NCI-H2227 (cell line): Measurements from ENCODE around the gene FRMPD2.
"Not testable (repeated sequence)": the region's sequence is repeated elsewhere in the genome, so short reads cannot be mapped to it uniquely, and the experiment has no call there.

Experiments used
- DNase-seq: peaks from one replicate; lab custom pipeline; 2025; ENCODE audit not compliant: unreplicated experiment; lab: John Stamatoyannopoulos, UW

Gene FRMPD2

GRCh38 chr10:48147643-48148042 lies 126.9 kb downstream of the FRMPD2 start:
- DNase-seq = not testable (repeated sequence)

- not testable (repeated sequence) for DNase-seq
These were observed 130.5 kb downstream of the FRMPD2 start for GRCh38 chr10:48143721-48144642.

- DNase-seq = not testable (repeated sequence)
These were observed 133.5 kb downstream of the FRMPD2 start for GRCh38 chr10:48140949-48141348.

GRCh38 chr10:48139953-48140850 lies 134.3 kb downstream of the FRMPD2 start:
- not testable (repeated sequence) for DNase-seq

DNA sequence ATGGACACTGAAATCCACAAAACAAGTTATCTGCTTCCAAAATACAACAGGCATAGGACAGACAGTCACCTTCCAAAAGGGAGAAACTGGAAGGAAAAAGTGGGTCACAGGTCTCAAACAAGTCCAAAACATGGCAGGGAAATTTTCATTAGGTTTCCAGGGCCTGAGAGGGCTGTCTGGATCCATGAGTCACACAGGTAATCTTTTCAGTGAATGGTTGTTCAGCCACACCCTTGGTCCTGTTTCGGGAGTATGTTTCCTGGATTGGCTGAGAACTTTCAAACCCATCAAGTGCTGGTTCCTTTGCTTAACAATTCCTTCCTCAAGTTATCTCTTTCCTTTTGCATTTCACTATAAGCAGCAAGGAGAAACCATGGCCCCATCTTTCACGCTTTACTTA lies 145.5 kb downstream of the FRMPD2 start:
- DNase-seq = not testable (repeated sequence)

- DNase-seq = not testable (repeated sequence)
These were observed 148.2 kb downstream of the FRMPD2 start for GRCh38 chr10:48126251-48126650.

- not testable (repeated sequence) for DNase-seq
These were observed 148.9 kb downstream of the FRMPD2 start for GRCh38 chr10:48125631-48126030.

GRCh38 chr10:48122618-48123017 lies 151.9 kb downstream of the FRMPD2 start:
- DNase-seq = not testable (repeated sequence)

DNA sequence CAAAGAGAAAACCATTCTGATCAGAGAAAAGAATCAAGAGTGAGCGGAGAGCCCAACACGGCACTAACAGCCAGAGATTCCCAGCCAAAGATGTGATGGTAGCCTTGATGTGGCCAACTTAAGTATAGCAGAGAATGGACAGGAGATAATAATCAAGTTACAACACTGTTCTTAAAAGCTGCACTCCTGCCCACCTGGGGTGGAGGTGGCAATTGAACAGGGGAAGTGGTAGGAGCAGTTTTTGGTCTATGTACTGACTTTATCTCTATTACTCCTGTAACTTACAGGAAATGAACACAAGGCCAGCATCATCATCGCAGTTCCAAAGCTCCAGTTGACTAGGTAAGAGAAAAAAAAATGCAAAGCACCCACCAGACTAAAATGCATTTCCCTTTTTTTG lies 164.2 kb downstream of the FRMPD2 start:
- not testable (repeated sequence) for DNase-seq
